Endodermal cell (in vitro differentiated cells): ENCODE data around the gene TLX2. TPM values are rescaled to one million over a fixed set of nuclear protein-coding genes. Genes with fewer than 3 reads are reported as not detected.

Experiments
- DNase-seq: peaks from one replicate; pipeline ENCODE4 v3.0.0-alpha.2; 2017
- H3K27ac ChIP-seq: 2 replicates; pipeline ENCODE4 v1.5.1; 2013; ENCODE audit warnings: mild to moderate bottlenecking, low read depth, low read length, moderate library complexity
- H3K27me3 ChIP-seq: 2 replicates; pipeline ENCODE4 v1.6.1; 2013; ENCODE audit warnings: mild to moderate bottlenecking, low read length, moderate library complexity; ENCODE audit not compliant: insufficient read depth, control insufficient read depth, poor library complexity, severe bottlenecking
- H3K36me3 ChIP-seq: 2 replicates; pipeline ENCODE4 v1.7.0; 2013; ENCODE audit warnings: mild to moderate bottlenecking, low read length, moderate library complexity; ENCODE audit not compliant: control insufficient read depth, insufficient read depth
- H3K4me1 ChIP-seq: one replicate; pipeline ENCODE4 v1.7.0; 2013; ENCODE audit warnings: low read length; ENCODE audit not compliant: control insufficient read depth, insufficient read depth
- H3K4me3 ChIP-seq: 2 replicates; pipeline ENCODE4 v1.5.1; 2013; ENCODE audit warnings: mild to moderate bottlenecking, low read length, moderate library complexity
- H3K9ac ChIP-seq: 2 replicates; pipeline ENCODE4 v1.6.1; 2013; ENCODE audit warnings: mild to moderate bottlenecking, low read length, moderate library complexity; ENCODE audit not compliant: poor library complexity, severe bottlenecking; ENCODE audit errors: extremely low read depth
- H3K9me3 ChIP-seq: 2 replicates; pipeline ENCODE4 v1.6.1; 2013; ENCODE audit warnings: mild to moderate bottlenecking, low read length, moderate library complexity; ENCODE audit not compliant: control insufficient read depth
- H3K27ac Mint-ChIP-seq: 2 replicates; pipeline ENCODE4 v1.8.0; 2020; ENCODE audit warnings: mixed read lengths
- H3K27me3 Mint-ChIP-seq: 2 replicates; pipeline ENCODE4 v1.8.0; 2021; ENCODE audit warnings: mild to moderate bottlenecking, mixed read lengths; ENCODE audit not compliant: insufficient read depth
- H3K36me3 Mint-ChIP-seq: 2 replicates; pipeline ENCODE4 v1.8.0; 2020; ENCODE audit warnings: low read depth, mixed read lengths
- H3K4me1 Mint-ChIP-seq: 2 replicates; pipeline ENCODE4 v1.8.0; 2020; ENCODE audit warnings: mixed read lengths
- H3K4me3 Mint-ChIP-seq: 2 replicates; pipeline ENCODE4 v1.8.0; 2020; ENCODE audit warnings: mild to moderate bottlenecking, moderate library complexity, mixed read lengths
- H3K9me3 Mint-ChIP-seq: 2 replicates; pipeline ENCODE4 v1.8.0; 2020; ENCODE audit warnings: mild to moderate bottlenecking, mixed read lengths
- CTCF ChIP-seq: fragments of 200-600 bp; sonication (generic); conservative IDR thresholded peaks from 2 replicates; pipeline ENCODE4 v1.5.0; 2021; ENCODE audit warnings: antibody characterized with exemption, mild to moderate bottlenecking
- WGBS, 2 experiments: methylation state at CpG; one replicate each; pipeline versions ENCODE4 v1.1.5 to v1.1.7; 2013; ENCODE audit warnings: missing lambda C conversion rate in 2 of 2, mixed read lengths in 1 of 2; ENCODE audit not compliant: insufficient coverage in 1 of 2, insufficient read length in 1 of 2; 5-methylcytosine and 5-hydroxymethylcytosine counted together
- total RNA-seq, 2 donors: library from RNA; stranded (reverse); fragmentation: NEBNext Ultra II Directional in 1 of 2; extraction: Animal tissue kit (Norgen Biotek cat#: 25700) in 1 of 2; gene quantifications; 2 replicates in 1 of 2; 3 replicates in 1 of 2; pipeline ENCODE4 v1.2.1, GENCODE V29; 2021

The TLX2 gene
- total RNA-seq, 2 donors from 2014 or later: 0.22 to 0.27 TPM

GRCh38 chr2:74551942-74552913 lies 38.0 kb downstream of the TLX2 start:
- H3K4me1 ChIP-seq: no peaks in the 10 kb centered on the region
- H3K27ac ChIP-seq: no peak overlapping the region
- no peak overlapping the region for H3K4me3 Mint-ChIP-seq
- peak; percentile 30 for DNase-seq
- H3K27me3 ChIP-seq: peaks cover 91% of the 10 kb centered on the region
- WGBS, 2 experiments: 91 to 92% methylated on average over 16 to 21 of the region's 21 CpGs
- no peaks in the 10 kb centered on the region for H3K36me3 ChIP-seq
- no peaks in the 10 kb centered on the region for H3K9me3 ChIP-seq
- peaks cover 6% of the 10 kb centered on the region for H3K36me3 Mint-ChIP-seq
- H3K27ac Mint-ChIP-seq: no peak overlapping the region
- H3K9me3 Mint-ChIP-seq: no peaks in the 10 kb centered on the region
- TF ChIP-seq CTCF: no peak
- no peak overlapping the region for H3K9ac ChIP-seq
- peaks cover 13% of the 10 kb centered on the region for H3K4me1 Mint-ChIP-seq
- no peak overlapping the region for H3K4me3 ChIP-seq
- H3K27me3 Mint-ChIP-seq: peaks cover 86% of the 10 kb centered on the region

- Histone ChIP-seq H3K4me1 (no peaks in the 10 kb centered on the region), H3K9me3 (no peaks in the 10 kb centered on the region), H3K27me3 (peaks cover 84% of the 10 kb centered on the region), H3K27ac (peak overlapping the region; percentile 90), H3K4me3 (peak overlapping the region; percentile 96), H3K9ac (no peak overlapping the region), H3K36me3 (no peaks in the 10 kb centered on the region)
- Mint-ChIP-seq H3K27me3 (peaks cover 81% of the 10 kb centered on the region), H3K36me3 (peaks cover 6% of the 10 kb centered on the region), H3K9me3 (no peaks in the 10 kb centered on the region), H3K4me1 (peaks cover 12% of the 10 kb centered on the region), H3K27ac (peak overlapping the region; percentile 75), H3K4me3 (peak overlapping the region; percentile 88)
- peak; percentile 82 for DNase-seq
- TF ChIP-seq CTCF: no peak
- 33 to 40% methylated on average over 16 to 27 of the region's 27 CpGs for WGBS, 2 experiments
These were observed 38.9 kb downstream of the TLX2 start for GRCh38 chr2:74552914-74553811.
